GM12878 (cell line): ENCODE data around the gene DOCK7. TPM values are rescaled to one million over a fixed set of nuclear protein-coding genes. Genes with fewer than 3 reads are reported as not detected.

Source experiments
- ATF2 ChIP-seq: IDR thresholded peaks from 2 replicates; pipeline ENCODE4 v1.6.1; 2012; ENCODE audit warnings: low read length, inconsistent platforms
- CBX3 ChIP-seq: fragments of 200-600 bp; sonication (generic); IDR thresholded peaks from 2 replicates; pipeline ENCODE4 v1.6.1; 2016; ENCODE audit warnings: low read depth, borderline replicate concordance
- CEBPZ ChIP-seq: fragments of 150-350 bp; IDR thresholded peaks from 2 replicates; pipeline ENCODE4 v1.6.1; 2016; ENCODE audit warnings: low read depth, low read length
- CHD4 ChIP-seq: fragments of 200-600 bp; sonication (generic); IDR thresholded peaks from 2 replicates; pipeline ENCODE4 v1.6.1; 2016; ENCODE audit warnings: mild to moderate bottlenecking
- CREB1 ChIP-seq: IDR thresholded peaks from 2 replicates; pipeline ENCODE4 v1.6.1; 2012; ENCODE audit warnings: low read depth, mild to moderate bottlenecking, inconsistent platforms
- FOXK2 ChIP-seq: fragments of 450-650 bp; IDR thresholded peaks from 2 replicates; pipeline ENCODE4 v1.6.1; 2017; ENCODE audit warnings: mild to moderate bottlenecking, moderate library complexity
- GABPA ChIP-seq: IDR thresholded peaks from 2 replicates; pipeline ENCODE4 v1.6.1; 2014; ENCODE audit warnings: antibody characterized with exemption, low read depth, mild to moderate bottlenecking, inconsistent platforms
- HCFC1 ChIP-seq: fragments of 150-350 bp; IDR thresholded peaks from 2 replicates; pipeline ENCODE4 v1.6.1; 2014; ENCODE audit warnings: low read length
- KDM1A ChIP-seq: fragments of 200-600 bp; sonication (generic); IDR thresholded peaks from 2 replicates; pipeline ENCODE4 v1.6.1; 2016; ENCODE audit warnings: borderline replicate concordance
- MTA2 ChIP-seq: fragments of 450-650 bp; IDR thresholded peaks from 2 replicates; pipeline ENCODE4 v1.6.1; 2016; ENCODE audit warnings: low read depth, mild to moderate bottlenecking, moderate library complexity
- NBN ChIP-seq: fragments of 450-650 bp; IDR thresholded peaks from 2 replicates; pipeline ENCODE4 v1.6.1; 2016
- NR2C1 ChIP-seq: fragments of 450-650 bp; IDR thresholded peaks from 2 replicates; pipeline ENCODE4 v1.6.1; 2017; ENCODE audit warnings: antibody characterized with exemption, mild to moderate bottlenecking, moderate library complexity
- NRF1 ChIP-seq: conservative IDR thresholded peaks from 2 replicates; pipeline ENCODE4 v1.6.1; 2011; ENCODE audit warnings: mild to moderate bottlenecking, low read depth, low read length, improper control_type of control experiment
- POLR2A ChIP-seq: IDR thresholded peaks from 2 replicates; pipeline ENCODE4 v1.6.1; 2011; ENCODE audit warnings: low read depth, mild to moderate bottlenecking, low read length
- SIN3A ChIP-seq: IDR thresholded peaks from 2 replicates; pipeline ENCODE4 v1.6.1; 2012; ENCODE audit warnings: low read depth, low read length, improper control_type of control experiment
- SMAD1 ChIP-seq: fragments of 450-650 bp; IDR thresholded peaks from 2 replicates; pipeline ENCODE4 v1.6.1; 2018; ENCODE audit warnings: mild to moderate bottlenecking, low read depth; ENCODE audit not compliant: partially characterized antibody
- SPI1 ChIP-seq: IDR thresholded peaks from 2 replicates; pipeline ENCODE4 v1.6.1; 2011; ENCODE audit warnings: low read depth, mild to moderate bottlenecking, low read length, moderate library complexity, borderline replicate concordance; ENCODE audit not compliant: insufficient read depth
- STAT3 ChIP-seq: IDR thresholded peaks from 2 replicates; pipeline ENCODE4 v1.6.1; 2011; ENCODE audit warnings: low read depth, low read length, improper control_type of control experiment
- TARDBP ChIP-seq: IDR thresholded peaks from 2 replicates; pipeline ENCODE4 v1.6.1; 2016; ENCODE audit warnings: borderline replicate concordance
- TCF7 ChIP-seq: IDR thresholded peaks from 2 replicates; pipeline ENCODE4 v1.6.1; 2014; ENCODE audit warnings: antibody characterized with exemption, borderline replicate concordance
- YBX1 ChIP-seq: fragments of 450-650 bp; IDR thresholded peaks from 2 replicates; pipeline ENCODE4 v1.6.1; 2016; ENCODE audit warnings: antibody characterized with exemption
- ZBED1 ChIP-seq: IDR thresholded peaks from 2 replicates; pipeline ENCODE4 v1.6.1; 2016; ENCODE audit warnings: borderline replicate concordance
- polyA plus RNA-seq, 11 experiments: library from polyadenylated mRNA; depleted of rRNA in 4 of 11; unstranded in 6 of 11; stranded (reverse) in 5 of 11; fragments of >200 nt; fragmentation: Nextera tagmentation in 4 of 11; fragmentation: Illumina TruSeq in 1 of 11; extraction: Ambion mirVana in 4 of 11; extraction: Trizol in 1 of 11; gene quantifications; 1 replicate in 1 of 11; 2 replicates in 10 of 11; pipeline versions ENCODE4 v1.2.1 to v1.2.3, GENCODE V29; 2011 to 2016; ENCODE audit warnings: inconsistent platforms in 2 of 11, missing spikeins in 2 of 11, low read depth in 1 of 11
- total RNA-seq, 4 experiments: library from RNA; depleted of rRNA in 3 of 4; stranded (reverse); fragments of >200 nt in 3 of 4; fragmentation: Illumina TruSeq in 1 of 4; extraction: Trizol in 1 of 4; gene quantifications; 2 replicates each; pipeline versions ENCODE4 v1.2.1 to v1.2.3, GENCODE V29; 2013 to 2021
- TF ChIP-seq, protein P1 (sequence below): IDR thresholded peaks from 2 replicates; pipeline ENCODE4 v1.6.1; 2011; ENCODE audit warnings: borderline replicate concordance, low read depth, mild to moderate bottlenecking, moderate library complexity, mixed read lengths, low read length; ENCODE audit not compliant: insufficient read depth; ENCODE audit errors: extremely low read length
- TF ChIP-seq, protein P2 (sequence below): IDR thresholded peaks from 2 replicates; pipeline ENCODE4 v1.6.1; 2011; ENCODE audit warnings: mild to moderate bottlenecking, low read depth, low read length, moderate library complexity; ENCODE audit not compliant: insufficient replicate concordance

Gene DOCK7
- total and polyA plus RNA-seq, 10 of the 15 experiments (the other 5 are each of a cell fraction or from before 2014, with no cell fraction given), result 4.8 to 34.6 (median 26.9) TPM

DNA sequence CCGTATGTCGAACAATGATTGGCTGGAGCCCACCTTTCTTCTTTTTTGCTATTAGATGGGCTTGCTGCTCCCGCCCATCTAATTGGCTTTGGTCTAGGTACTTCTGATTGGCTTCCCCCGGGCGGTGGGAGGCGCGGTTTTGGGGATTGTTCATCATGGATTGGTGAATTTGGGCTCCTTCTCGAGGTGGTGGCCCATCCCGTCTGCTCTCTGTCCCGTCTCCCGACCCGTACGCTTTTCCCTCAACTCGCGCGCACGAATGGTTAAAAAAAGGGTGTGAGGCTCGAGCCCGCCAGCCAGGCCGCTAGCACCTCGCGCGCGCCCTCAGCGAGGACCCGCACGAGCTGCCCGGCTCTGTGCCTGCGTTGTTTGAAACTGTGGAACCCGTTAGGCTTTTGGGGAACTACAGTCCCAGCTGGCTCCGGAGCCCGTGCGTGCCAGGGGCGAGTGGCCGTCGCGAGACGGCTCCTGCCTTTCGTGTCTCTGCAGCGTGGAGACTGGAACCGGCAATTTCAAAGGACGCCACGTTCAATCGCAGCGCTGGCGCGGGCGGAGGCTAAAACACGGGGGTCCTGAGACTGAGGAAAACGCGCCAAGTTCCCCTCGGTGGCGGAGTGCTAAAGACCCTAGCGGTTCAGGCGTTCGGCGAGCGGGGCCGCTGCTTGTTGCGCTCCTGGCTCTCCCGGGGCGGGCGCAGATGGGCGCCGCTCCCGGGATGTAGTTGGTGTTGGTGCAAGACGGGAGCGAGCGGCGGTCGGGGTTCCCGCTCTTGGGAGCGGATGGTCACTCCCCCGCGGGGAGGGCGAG lies 251.5 kb downstream of the DOCK7 start, which contains the start of gene USP1 (continued):
- TF ChIP-seq NR2C1, result no peak
- no peak for TF ChIP-seq KDM1A
- peak; percentile 92 for TF ChIP-seq POLR2A
- no peak for TF ChIP-seq SMAD1
- TF ChIP-seq TARDBP, result no peak
- TF ChIP-seq GABPA, result no peak
- no peak for TF ChIP-seq ATF2
- TF ChIP-seq STAT3, result no peak
- TF ChIP-seq MTA2, result no peak
- 0 out of 2 replicates have a peak, but pooled peaks have one; percentile 7 for TF ChIP-seq SPI1
- TF ChIP-seq NBN, result peak; percentile 84; the same call in 1 of the 2 replicates
- TF ChIP-seq FOXK2, result no peak
- TF ChIP-seq, protein P1, sequence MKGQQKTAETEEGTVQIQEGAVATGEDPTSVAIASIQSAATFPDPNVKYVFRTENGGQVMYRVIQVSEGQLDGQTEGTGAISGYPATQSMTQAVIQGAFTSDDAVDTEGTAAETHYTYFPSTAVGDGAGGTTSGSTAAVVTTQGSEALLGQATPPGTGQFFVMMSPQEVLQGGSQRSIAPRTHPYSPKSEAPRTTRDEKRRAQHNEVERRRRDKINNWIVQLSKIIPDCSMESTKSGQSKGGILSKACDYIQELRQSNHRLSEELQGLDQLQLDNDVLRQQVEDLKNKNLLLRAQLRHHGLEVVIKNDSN, result no peak
- TF ChIP-seq CREB1, result 0 out of 2 replicates have a peak, but pooled peaks have one; percentile 38
- TF ChIP-seq ZBED1, result no peak
- no peak for TF ChIP-seq NRF1
- TF ChIP-seq CBX3, result no peak
- TF ChIP-seq, protein P2, sequence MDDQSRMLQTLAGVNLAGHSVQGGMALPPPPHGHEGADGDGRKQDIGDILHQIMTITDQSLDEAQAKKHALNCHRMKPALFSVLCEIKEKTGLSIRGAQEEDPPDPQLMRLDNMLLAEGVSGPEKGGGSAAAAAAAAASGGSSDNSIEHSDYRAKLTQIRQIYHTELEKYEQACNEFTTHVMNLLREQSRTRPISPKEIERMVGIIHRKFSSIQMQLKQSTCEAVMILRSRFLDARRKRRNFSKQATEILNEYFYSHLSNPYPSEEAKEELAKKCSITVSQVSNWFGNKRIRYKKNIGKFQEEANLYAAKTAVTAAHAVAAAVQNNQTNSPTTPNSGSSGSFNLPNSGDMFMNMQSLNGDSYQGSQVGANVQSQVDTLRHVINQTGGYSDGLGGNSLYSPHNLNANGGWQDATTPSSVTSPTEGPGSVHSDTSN, result peak; percentile 48
- no peak for TF ChIP-seq SIN3A
- TF ChIP-seq YBX1, result no peak
- no peak for TF ChIP-seq CEBPZ
- TF ChIP-seq CHD4, result no peak
- no peak for TF ChIP-seq TCF7
- peak; percentile 63 for TF ChIP-seq HCFC1
